Measurements from ENCODE around the gene FBXO39.
"Not testable (repeated sequence)": the region's sequence is repeated elsewhere in the genome, so short reads cannot be mapped to it uniquely, and the experiment has no call there.

FBXO39 gene

DNA sequence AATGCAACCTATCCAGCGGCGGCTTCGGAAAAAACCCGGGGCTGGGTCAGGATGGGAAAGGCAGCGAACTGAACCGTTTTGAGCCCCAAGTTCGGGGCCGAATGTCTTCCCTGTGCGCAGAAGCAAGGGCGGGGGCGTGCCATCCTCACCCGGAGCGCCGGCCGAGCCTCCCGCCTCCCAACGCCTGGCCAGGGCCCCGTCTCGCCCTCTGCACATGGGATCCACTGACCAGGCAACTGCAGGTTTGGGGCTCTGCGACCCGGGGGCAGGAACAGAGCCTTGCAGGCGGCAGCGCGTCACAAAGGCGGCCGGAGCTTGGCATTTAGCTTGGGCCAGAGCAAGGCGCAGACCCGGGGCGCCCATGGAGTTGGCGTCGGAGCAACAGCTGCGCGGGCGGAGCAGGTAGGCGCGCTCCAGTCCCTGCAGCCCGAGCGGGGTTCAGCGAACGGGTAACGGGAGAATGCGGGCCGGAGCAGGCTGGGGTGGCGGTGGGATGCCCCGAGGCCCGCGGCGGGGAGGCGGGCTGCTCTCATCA, at the start of gene FBXO39:
TSS of gene FBXO39 (plus strand) at position 345 of the 535 bp plus-strand sequence. CDS start 3,654 bp downstream, outside the sequence.
- DNase-seq, result no peak

- DNase-seq, result no peak
Measured at GRCh38 chr17:6729531-6729930, 46.5 kb upstream of the FBXO39 start.

- DNase-seq, result not testable (repeated sequence)
Measured at GRCh38 chr17:6746665-6747064, 29.4 kb upstream of the FBXO39 start.

- DNase-seq, result no peak
Measured at GRCh38 chr17:6748617-6749016, 27.4 kb upstream of the FBXO39 start.

DNA sequence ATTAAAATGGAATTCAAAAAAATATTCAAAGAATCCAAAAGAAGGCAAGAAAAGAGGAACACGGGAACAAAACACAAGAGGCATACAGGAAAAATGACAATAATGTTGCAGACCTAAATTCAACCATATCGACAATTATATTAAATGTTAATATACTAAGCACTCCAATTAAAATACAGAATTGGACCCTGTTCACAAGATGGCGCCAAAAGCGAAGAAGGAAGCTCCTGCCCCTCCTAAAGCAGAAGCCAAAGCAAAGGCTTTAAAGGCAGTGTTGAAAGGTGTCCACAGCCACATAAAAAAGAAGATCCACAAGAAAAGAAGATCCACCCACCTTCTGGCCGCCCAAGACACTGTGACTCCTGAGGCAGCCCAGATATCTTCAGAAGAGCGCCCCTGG, 26.5 kb upstream of the FBXO39 start:
- DNase-seq, result no peak

DNA sequence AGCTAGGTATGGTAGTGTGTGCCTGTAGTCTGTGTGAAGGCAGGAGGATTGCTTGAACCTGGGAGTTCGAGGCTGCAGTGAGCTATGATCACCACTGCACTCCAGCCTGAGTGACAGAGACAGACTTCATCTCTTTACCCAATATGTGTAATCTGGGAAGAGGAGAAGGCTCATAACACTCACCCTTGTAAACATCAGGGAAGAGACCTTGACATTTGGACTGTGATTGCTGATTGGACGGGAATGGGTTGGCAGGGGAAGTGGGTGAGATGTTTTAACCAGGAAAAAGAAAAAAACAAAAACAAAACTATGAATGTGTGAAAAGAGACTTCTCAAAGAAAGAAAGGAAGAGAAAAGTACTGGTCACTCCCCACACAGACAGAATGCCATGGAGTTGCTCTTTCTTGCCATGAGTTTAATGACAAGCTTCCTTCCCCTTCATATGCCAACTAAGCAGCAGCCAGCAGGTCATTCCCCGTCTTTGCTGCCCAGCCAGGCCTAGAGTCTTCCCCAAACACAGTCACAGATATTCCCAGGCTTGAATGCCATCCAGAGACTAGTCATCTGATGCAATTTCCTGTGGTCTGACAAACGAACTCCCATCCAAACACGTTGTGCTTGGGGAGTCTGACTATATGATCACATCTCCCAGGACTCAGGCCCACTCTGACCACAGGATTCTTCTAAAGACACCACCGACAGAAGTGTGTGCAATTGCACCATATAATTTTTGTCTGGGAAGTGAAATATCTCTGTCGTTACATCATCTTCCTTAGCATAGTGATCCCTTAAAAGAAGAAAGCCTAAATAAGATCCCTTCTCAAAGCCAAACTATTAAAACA, 23.7 kb upstream of the FBXO39 start:
- DNase-seq, result no peak

DNA sequence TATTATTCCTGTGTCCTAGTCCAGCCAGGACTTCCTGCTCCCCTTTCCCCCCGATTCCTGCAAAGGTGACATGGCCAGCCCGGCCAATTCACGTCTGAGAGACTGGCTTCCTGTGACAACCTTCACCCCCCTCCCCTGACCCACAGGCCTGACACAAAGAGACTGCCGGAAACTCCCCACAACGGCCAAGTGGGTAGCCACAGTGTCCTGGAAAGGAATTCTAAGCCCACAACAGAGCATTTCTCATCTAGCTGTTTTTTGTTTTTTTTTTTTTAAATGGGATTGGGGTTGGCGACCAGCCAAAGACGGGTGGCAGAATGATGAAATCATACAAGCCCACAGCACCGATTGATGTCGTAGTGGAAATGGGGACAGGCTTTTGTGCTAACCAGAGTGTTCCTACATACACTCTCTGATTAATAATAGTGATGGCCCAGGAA, 23.0 kb upstream of the FBXO39 start:
- peak; percentile 78 for DNase-seq

DNA sequence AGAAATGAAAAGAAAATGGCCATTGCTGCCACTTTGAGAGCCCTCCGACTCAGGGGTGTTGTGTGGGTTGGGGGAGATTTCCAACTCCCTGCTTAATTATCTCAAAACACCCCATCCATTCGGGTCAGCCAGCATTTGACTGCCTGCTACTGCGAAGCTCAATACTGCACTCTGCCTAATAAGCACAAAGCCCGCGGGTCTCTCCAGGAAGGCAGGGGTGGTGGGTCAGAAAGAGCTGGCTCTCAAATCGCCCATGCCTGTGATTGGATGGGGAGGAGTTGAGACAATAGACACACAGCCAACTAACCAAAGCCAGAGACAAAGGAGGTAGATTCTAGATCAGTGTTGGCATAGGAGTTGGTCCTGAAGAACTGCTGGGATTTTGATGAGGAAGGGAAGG, 22.5 kb upstream of the FBXO39 start:
- DNase-seq, result no peak

- DNase-seq, result no peak
Measured at GRCh38 chr17:6755281-6755680, 20.7 kb upstream of the FBXO39 start.

- peak; percentile 81 for DNase-seq
Measured at GRCh38 chr17:6755731-6756184, 20.3 kb upstream of the FBXO39 start, which contains the start of gene XAF1. Gene XAF1 (plus strand): TSS chr17:6756046. CDS start chr17:6756079, 33 bp downstream.

GRCh38 chr17:6756425-6757031, 19.5 kb upstream of the FBXO39 start:
- DNase-seq, result no peak

GRCh38 chr17:6757747-6758146, 18.3 kb upstream of the FBXO39 start:
- DNase-seq, result no peak

- no peak for DNase-seq
Measured at GRCh38 chr17:6761779-6762178, 14.2 kb upstream of the FBXO39 start.

DNA sequence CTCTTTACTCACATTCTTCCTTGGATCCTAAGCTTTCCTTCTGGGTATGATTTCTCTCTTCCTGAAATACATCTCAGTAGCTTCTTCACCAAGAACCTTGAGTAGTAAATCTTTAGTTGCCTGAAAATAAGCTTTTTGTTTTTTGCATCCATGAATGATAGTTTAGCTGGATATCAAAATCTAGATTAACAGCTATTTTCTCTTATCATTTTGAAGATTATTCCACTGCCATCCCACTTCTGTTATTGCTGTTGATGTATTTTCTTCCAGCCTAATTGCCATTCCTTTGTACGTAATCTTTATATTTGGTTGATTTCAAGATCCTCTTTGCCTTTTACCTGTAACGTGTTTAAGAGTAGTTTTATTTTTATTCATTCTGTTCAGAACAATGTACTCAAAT, 7.6 kb upstream of the FBXO39 start:
- DNase-seq, result no peak

GRCh38 chr17:6772016-6772415, 4.0 kb upstream of the FBXO39 start:
- no peak for DNase-seq

- DNase-seq, result not testable (repeated sequence)
Measured at GRCh38 chr17:6774906-6775305, 1.1 kb upstream of the FBXO39 start.

DNA sequence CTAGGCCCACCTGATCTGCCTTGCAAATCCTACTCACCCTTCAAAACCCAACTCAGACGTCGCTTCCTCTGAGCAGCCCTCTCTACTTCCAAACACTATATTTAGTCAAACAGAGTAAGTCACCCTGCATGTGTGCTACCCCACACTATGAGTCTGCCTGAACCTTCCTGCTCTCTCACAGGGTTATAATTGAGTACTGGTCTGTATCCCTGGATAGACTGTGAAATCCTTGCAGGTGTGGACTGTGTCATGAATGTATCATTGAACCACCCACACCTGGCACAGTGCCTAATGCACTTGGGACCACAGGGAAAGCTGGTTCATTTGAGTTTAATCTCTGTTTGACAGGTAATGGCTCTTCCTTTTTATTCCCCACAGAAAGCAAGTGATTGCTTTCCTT, 3.4 kb downstream of the FBXO39 start:
- no peak for DNase-seq

- DNase-seq, result no peak
Measured at GRCh38 chr17:6780001-6780400, 4.0 kb downstream of the FBXO39 start.

- no peak for DNase-seq
Measured at GRCh38 chr17:6780886-6781285, 4.9 kb downstream of the FBXO39 start.

GRCh38 chr17:6782244-6782643, 6.2 kb downstream of the FBXO39 start:
- DNase-seq, result no peak

- DNase-seq, result no peak
Measured at GRCh38 chr17:6786618-6787017, 10.6 kb downstream of the FBXO39 start.

DNA sequence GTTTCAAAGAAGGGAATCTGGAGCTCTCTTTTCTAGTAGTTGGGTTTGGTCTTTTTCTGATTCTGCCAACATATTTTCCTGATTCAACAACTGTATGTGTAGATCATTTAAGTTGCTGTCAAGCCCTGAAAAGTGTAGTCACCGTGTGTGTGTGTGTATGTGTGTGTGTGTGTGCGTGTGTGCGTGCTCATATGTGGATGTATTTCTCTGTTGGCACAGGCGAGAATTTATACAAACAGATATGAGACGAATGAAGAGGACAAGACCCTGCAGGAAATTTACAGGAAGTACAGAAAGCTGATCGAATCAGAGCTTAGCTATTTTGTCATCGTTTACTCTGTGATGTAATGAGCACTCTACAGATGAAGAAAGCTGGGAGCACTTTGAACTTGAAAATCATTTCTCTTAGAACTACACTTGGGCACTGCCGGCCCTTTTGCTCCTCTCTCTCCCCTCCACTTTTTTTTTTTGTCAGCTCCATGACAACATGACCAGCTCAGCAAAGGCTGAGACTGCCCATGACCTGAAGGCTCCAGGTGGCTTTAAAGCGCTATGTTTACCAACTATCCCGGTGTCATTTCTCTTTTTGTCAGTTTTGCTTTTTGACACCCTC, 11.2 kb downstream of the FBXO39 start:
- no peak for DNase-seq

DNA sequence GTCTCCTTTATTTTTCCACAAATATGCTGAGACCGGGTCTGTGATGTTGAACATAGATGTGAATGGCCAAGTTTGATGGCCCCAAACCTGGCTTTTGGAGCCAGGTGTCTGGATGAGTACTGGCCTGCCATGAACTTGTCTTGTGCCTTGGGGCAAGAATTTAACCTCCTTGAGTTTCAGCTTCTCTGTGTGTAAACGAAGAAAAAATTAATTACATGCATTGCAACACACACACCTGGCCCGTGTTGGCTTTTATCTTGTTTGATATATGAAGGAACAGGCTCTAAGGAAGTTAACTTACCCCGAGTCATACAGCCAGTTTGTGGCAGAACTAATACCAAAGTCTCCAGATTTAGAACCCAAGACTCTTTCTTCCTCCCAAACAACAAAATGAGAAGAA, 13.1 kb downstream of the FBXO39 start:
- DNase-seq, result no peak

Measured in activated effector memory CD4-positive, alpha-beta T cell treated with anti-CD3 and anti-CD28 coated beads, Interleukin-2, amount 50 U/mL, for 16 hours (primary cell).